HG02885 (cell line): ENCODE measurements around the gene CBFA2T3.
"Not testable (repeated sequence)": the region's sequence is repeated elsewhere in the genome, so short reads cannot be mapped to it uniquely, and the experiment has no call there.

Experiments used
- ATAC-seq: cut with Tn5 transposase; IDR thresholded peaks from one replicate; pipeline ENCODE4 v1.9.1; 2021; ENCODE audit warnings: mild to moderate bottlenecking; ENCODE audit not compliant: unreplicated experiment, poor library complexity

The CBFA2T3 gene

GRCh38 chr16:88928405-88929090, 48.5 kb downstream of the CBFA2T3 start:
- ATAC-seq: no peak

- no peak for ATAC-seq
Measured at GRCh38 chr16:88927661-88928060, 49.3 kb downstream of the CBFA2T3 start.

- no peak for ATAC-seq
Measured at GRCh38 chr16:88927010-88927409, 50.0 kb downstream of the CBFA2T3 start.

- ATAC-seq: no peak
Measured at GRCh38 chr16:88926374-88926990, 50.5 kb downstream of the CBFA2T3 start.

GRCh38 chr16:88925540-88925887, 51.5 kb downstream of the CBFA2T3 start:
- ATAC-seq: no peak

- no peak for ATAC-seq
Measured at GRCh38 chr16:88924834-88925539, 52.0 kb downstream of the CBFA2T3 start.

GRCh38 chr16:88923926-88924833, 52.8 kb downstream of the CBFA2T3 start:
- ATAC-seq: no peak

- no peak for ATAC-seq
Measured at GRCh38 chr16:88923450-88923849, 53.6 kb downstream of the CBFA2T3 start.

GRCh38 chr16:88922826-88923410, 54.1 kb downstream of the CBFA2T3 start:
- ATAC-seq: no peak

GRCh38 chr16:88922114-88922825, 54.7 kb downstream of the CBFA2T3 start:
- no peak for ATAC-seq

- ATAC-seq: no peak
Measured at GRCh38 chr16:88921591-88921990, 55.4 kb downstream of the CBFA2T3 start.

- ATAC-seq: no peak
Measured at GRCh38 chr16:88920618-88921590, 56.1 kb downstream of the CBFA2T3 start.

GRCh38 chr16:88919936-88920335, 57.1 kb downstream of the CBFA2T3 start:
- ATAC-seq: no peak

GRCh38 chr16:88918896-88919295, 58.1 kb downstream of the CBFA2T3 start:
- ATAC-seq: not testable (repeated sequence)

GRCh38 chr16:88917915-88918627, 58.9 kb downstream of the CBFA2T3 start:
- no peak for ATAC-seq

GRCh38 chr16:88917146-88917914, 59.7 kb downstream of the CBFA2T3 start:
- ATAC-seq: no peak
